H1 (cell line): ENCODE results near the gene ARHGDIG. TPM values are rescaled to one million over a fixed set of nuclear protein-coding genes. Genes with fewer than 3 reads are reported as not detected.

Experiments
- CTCF ChIA-PET: fragments of 300-600 bp; sonication (Branson Sonifier 250); formaldehyde crosslinking; loops from one replicate; lab custom pipeline; 2021; ENCODE audit not compliant: partially characterized antibody; lab: Charles Lee
- POLR2A ChIA-PET: fragments of 300-600 bp; sonication (Branson Sonifier 250); formaldehyde crosslinking; loops from one replicate; lab custom pipeline; 2021; ENCODE audit warnings: inconsistent platforms; ENCODE audit not compliant: partially characterized antibody; lab: Charles Lee
- DNase-seq, 2 experiments: peaks; one replicate each; pipeline versions ENCODE4 v3.0.0 to v3.0.0-alpha.2; 2010 to 2022; ENCODE audit warnings: low spot score in 2 of 2, low read depth in 1 of 2, mixed read lengths in 1 of 2
- FAIRE-seq: peaks from 2 replicates; lab custom pipeline; 2011; peaks lifted over from hg19 to GRCh38; lab: Jason Lieb, UNC
- H2AFZ ChIP-seq: 2 replicates; pipeline ENCODE4 v1.8.1; 2012; ENCODE audit warnings: low read length, inconsistent platforms
- H2AK5ac ChIP-seq: 2 replicates; pipeline ENCODE4 v1.6.1; 2013; ENCODE audit warnings: low read depth, low read length
- H2BK120ac ChIP-seq: replicated peaks from 2 replicates; pipeline ENCODE3; 2013; ENCODE audit warnings: low read depth, low read length, inconsistent platforms
- H2BK12ac ChIP-seq: 2 replicates; pipeline ENCODE4 v1.6.1; 2013; ENCODE audit warnings: low read depth, low read length
- H2BK15ac ChIP-seq: 2 replicates; pipeline ENCODE4 v1.6.1; 2013; ENCODE audit warnings: low read length
- H2BK20ac ChIP-seq: 2 replicates; pipeline ENCODE4 v1.6.1; 2013; ENCODE audit warnings: low read length
- H2BK5ac ChIP-seq: 2 replicates; pipeline ENCODE4 v1.6.1; 2013; ENCODE audit warnings: low read depth, low read length
- H3K14ac ChIP-seq: 2 replicates; pipeline ENCODE4 v1.6.1; 2013; ENCODE audit warnings: inconsistent platforms; ENCODE audit not compliant: insufficient read length
- H3K18ac ChIP-seq: 2 replicates; pipeline ENCODE4 v1.6.1; 2013; ENCODE audit warnings: low read length; ENCODE audit errors: extremely low read depth
- H3K23ac ChIP-seq: 2 replicates; pipeline ENCODE4 v1.6.1; 2013; ENCODE audit warnings: inconsistent platforms; ENCODE audit not compliant: insufficient read length
- H3K23me2 ChIP-seq: 2 replicates; pipeline ENCODE4 v1.6.1; 2013; ENCODE audit warnings: low read depth, low read length
- H3K27ac ChIP-seq: 2 replicates; pipeline ENCODE4 v1.6.1; 2011; ENCODE audit warnings: low read depth, low read length, inconsistent platforms
- H3K27me3 ChIP-seq, 4 experiments: replicated peaks in 1 of 4; 1 replicate in 1 of 4; 2 replicates in 3 of 4; pipeline versions ENCODE4 v1.6.1 to v1.8.1; 2011 to 2013; ENCODE audit warnings: low read length in 3 of 4, mild to moderate bottlenecking in 3 of 4, inconsistent platforms in 2 of 4, mixed read lengths in 2 of 4, moderate library complexity in 1 of 4; ENCODE audit not compliant: control insufficient read depth in 3 of 4, insufficient read depth in 3 of 4; ENCODE audit errors: extremely low read depth in 1 of 4
- H3K36me3 ChIP-seq, 4 experiments: 2 replicates each; pipeline versions ENCODE4 v1.6.1 to v1.8.1; 2011 to 2013; ENCODE audit warnings: mild to moderate bottlenecking in 4 of 4, low read length in 3 of 4, moderate library complexity in 2 of 4, control low read depth in 1 of 4, inconsistent platforms in 1 of 4; ENCODE audit not compliant: insufficient read depth in 4 of 4, control insufficient read depth in 2 of 4
- H3K4ac ChIP-seq: replicated peaks from 2 replicates; pipeline ENCODE3; 2013; ENCODE audit warnings: low read length, low read depth, mixed read lengths, inconsistent platforms; ENCODE audit not compliant: insufficient read length
- H3K4me1 ChIP-seq, 4 experiments: replicated peaks in 1 of 4; 1 replicate in 1 of 4; 2 replicates in 3 of 4; pipeline versions ENCODE4 v1.6.1 to v1.8.1; 2011 to 2013; ENCODE audit warnings: low read length in 3 of 4, inconsistent platforms in 2 of 4, mixed read lengths in 1 of 4; ENCODE audit not compliant: insufficient read depth in 4 of 4, control insufficient read depth in 3 of 4
- H3K4me2 ChIP-seq, 2 experiments: 2 replicates each; pipeline versions ENCODE4 v1.6.1 to v1.8.1; 2011 to 2013; ENCODE audit warnings: low read depth in 2 of 2, low read length in 2 of 2, control low read depth in 1 of 2, inconsistent platforms in 1 of 2, mild to moderate bottlenecking in 1 of 2; ENCODE audit not compliant: insufficient read depth in 1 of 2
- H3K4me3 ChIP-seq, 4 experiments: fragments of 200-600, 300-600 bp in 1 of 4; sonication (generic), shearing (Covaris generic), sonication (Bioruptor Twin) in 1 of 4; 2 replicates each; pipeline versions ENCODE4 v1.5.1 to v1.8.1; 2011 to 2016; ENCODE audit warnings: low read length in 4 of 4, low read depth in 3 of 4, control low read depth in 2 of 4, inconsistent platforms in 2 of 4, mild to moderate bottlenecking in 2 of 4, mixed read lengths in 1 of 4, moderate library complexity in 1 of 4; ENCODE audit not compliant: insufficient read depth in 2 of 4; ENCODE audit errors: extremely low read depth in 1 of 4
- H3K56ac ChIP-seq: replicated peaks from 2 replicates; pipeline ENCODE3; 2013; ENCODE audit warnings: low read depth, mild to moderate bottlenecking, mixed read lengths, low read length, inconsistent platforms; ENCODE audit not compliant: insufficient read length
- H3K79me1 ChIP-seq: 2 replicates; pipeline ENCODE4 v1.6.1; 2013; ENCODE audit warnings: low read depth, low read length, control low read depth
- H3K79me2 ChIP-seq, 2 experiments: 2 replicates each; pipeline versions ENCODE4 v1.6.1 to v1.8.1; 2012 to 2013; ENCODE audit warnings: low read length in 2 of 2, mild to moderate bottlenecking in 2 of 2, inconsistent platforms in 1 of 2; ENCODE audit not compliant: insufficient read depth in 2 of 2, control insufficient read depth in 1 of 2
- H3K9ac ChIP-seq, 4 experiments: replicated peaks in 1 of 4; 1 replicate in 1 of 4; 2 replicates in 3 of 4; pipeline versions ENCODE4 v1.6.1 to v1.8.1; 2011 to 2013; ENCODE audit warnings: low read depth in 3 of 4, low read length in 3 of 4, control low read depth in 2 of 4, mild to moderate bottlenecking in 2 of 4, moderate library complexity in 2 of 4, inconsistent platforms in 1 of 4; ENCODE audit errors: extremely low read depth in 1 of 4
- H3K9me3 ChIP-seq, 2 experiments: 2 replicates each; pipeline versions ENCODE4 v1.6.1 to v1.8.1; 2012 to 2013; ENCODE audit warnings: mild to moderate bottlenecking in 2 of 2, moderate library complexity in 2 of 2, control low read depth in 1 of 2, inconsistent platforms in 1 of 2, low read depth in 1 of 2, low read length in 1 of 2, mixed read lengths in 1 of 2; ENCODE audit not compliant: insufficient read depth in 2 of 2
- H4K20me1 ChIP-seq, 2 experiments: replicated peaks in 1 of 2; 2 replicates each; pipeline versions ENCODE3 to v1.8.1; 2011 to 2013; ENCODE audit warnings: inconsistent platforms in 2 of 2, low read length in 2 of 2, mild to moderate bottlenecking in 1 of 2; ENCODE audit not compliant: insufficient read depth in 2 of 2, control insufficient read depth in 1 of 2
- H4K5ac ChIP-seq: 2 replicates; pipeline ENCODE4 v1.6.1; 2013; ENCODE audit warnings: low read length, low read depth, mixed read lengths, inconsistent platforms; ENCODE audit not compliant: insufficient read length
- H4K8ac ChIP-seq: 2 replicates; pipeline ENCODE4 v1.8.0; 2013; ENCODE audit warnings: mild to moderate bottlenecking, moderate library complexity, low read length, inconsistent platforms; ENCODE audit not compliant: insufficient read depth; ENCODE audit errors: extremely low read depth
- H4K91ac ChIP-seq: replicated peaks from 2 replicates; pipeline ENCODE3; 2013; ENCODE audit warnings: low read length, mixed read lengths, inconsistent platforms; ENCODE audit not compliant: insufficient read length
- BACH1 ChIP-seq: IDR thresholded peaks from 2 replicates; pipeline ENCODE4 v1.6.1; 2012; ENCODE audit warnings: low read length, improper control_type of control experiment
- FOSL1 ChIP-seq: IDR thresholded peaks from 2 replicates; pipeline ENCODE4 v1.6.1; 2011; ENCODE audit warnings: mild to moderate bottlenecking, low read depth, low read length, moderate library complexity; ENCODE audit not compliant: insufficient read depth
- POLR2A ChIP-seq, 2 experiments: IDR thresholded peaks; 1 replicate in 1 of 2; 2 replicates in 1 of 2; pipeline ENCODE4 v1.6.1; 2011; ENCODE audit warnings: low read depth in 2 of 2, low read length in 2 of 2, mild to moderate bottlenecking in 2 of 2; ENCODE audit errors: control extremely low read depth in 1 of 2
- WGBS, 2 experiments: shearing (Covaris generic) in 1 of 2; methylation state at CpG; one replicate each; pipeline versions ENCODE4 v1.1.6 to v1.1.7; 2013 to 2015; ENCODE audit warnings: low lambda C conversion rate in 2 of 2, mixed read lengths in 2 of 2, inconsistent platforms in 1 of 2, low coverage in 1 of 2, missing lambda C conversion rate in 1 of 2; ENCODE audit not compliant: insufficient replicate concordance in 2 of 2, insufficient coverage in 1 of 2, insufficient read length in 1 of 2; ENCODE audit errors: extremely low coverage in 1 of 2, missing lambda C conversion rate in 1 of 2; 5-methylcytosine and 5-hydroxymethylcytosine counted together
- polyA plus RNA-seq, 7 experiments: library from polyadenylated mRNA; depleted of rRNA in 3 of 7; stranded (reverse) in 5 of 7; unstranded in 2 of 7; fragments of >200 nt in 5 of 7; fragments of 200-250 nt in 2 of 7; gene quantifications; 1 replicate in 5 of 7; 2 replicates in 1 of 7; 4 replicates in 1 of 7; pipeline versions ENCODE4 v1.2.1 to v1.2.3, GENCODE V29; 2011 to 2013; ENCODE audit warnings: missing spikeins in 2 of 7, mixed read lengths in 2 of 7
- total RNA-seq: library from RNA; stranded (reverse); fragmentation: NEBNext Ultra II Directional; extraction: Animal tissue kit (Norgen Biotek cat#: 25700); gene quantifications from 2 replicates; pipeline ENCODE4 v1.2.1, GENCODE V29; 2021

ARHGDIG gene
- total and polyA plus RNA-seq, 2 of the 8 experiments (the other 6 are each of a cell fraction or from before 2014, with no cell fraction given), result 1.2 to 2.9 TPM

GRCh38 chr16:266258-267164 is 13.9 kb upstream of the ARHGDIG start:
- Histone ChIP-seq H2AK5ac (no peak overlapping the region), H4K91ac (no peak overlapping the region), H3K36me3 (peaks cover 0 to 7% (median 2%) of the 10 kb centered on the region in 4 experiments; a peak in 2 of 8 replicates), H3K4me3 (no peak overlapping the region), H4K20me1 (peaks cover 0 to 13% of the 10 kb centered on the region in 2 experiments), H3K9me3 (no peaks in the 10 kb centered on the region), H2BK12ac (no peak overlapping the region), H3K79me2 (no peaks in the 10 kb centered on the region), H4K8ac (peak overlapping the region; percentile 77; the same call in 1 of the 2 replicates), H3K4ac (no peak overlapping the region), H2BK15ac (no peak overlapping the region), H2BK20ac (no peak overlapping the region), H2BK120ac (no peak overlapping the region), H3K27me3 (no peaks in the 10 kb centered on the region), H3K9ac (no peak overlapping the region), H3K18ac (no peak overlapping the region), H2BK5ac (no peak overlapping the region), H3K14ac (no peak overlapping the region), H3K27ac (no peak overlapping the region), H3K23ac (no peak overlapping the region), H3K23me2 (peaks cover 4% of the 10 kb centered on the region; the same call in 1 of the 2 replicates), H3K4me1 (no peaks in the 10 kb centered on the region; a peak in 1 of 7 replicates), H3K4me2 (no peak overlapping the region), H3K79me1 (no peaks in the 10 kb centered on the region), H3K56ac (no peak overlapping the region), H4K5ac (no peak overlapping the region), H2AFZ (no peak overlapping the region)
- ChIA-PET POLR2A (interaction anchor here (1.0 to 1.5 kb wide), 2 partner anchors 10 to 41 kb away, joined by 3 to 6 read pairs; partner anchors contain the start of gene RGS11), CTCF (interaction anchor here (0.6 to 1.1 kb wide), 2 partner anchors 15 to 69 kb away, joined by 3 read pairs; no protein-coding TSS in a partner anchor)
- WGBS, 2 experiments, result 87% methylated on average over 25 of the region's 25 CpGs; no CpG with 5 or more reads in 1 of the 2 experiments
- TF ChIP-seq FOSL1, result no peak
- no peak for TF ChIP-seq BACH1
- TF ChIP-seq POLR2A (IDR thresholded peaks at IDR 0.05; ENCODE audit: control extremely low read depth in 1 of 2, low read depth in 2 of 2, low read length in 2 of 2), result 0 out of 3 replicates have a peak, but pooled peaks of 1 of the 2 experiments have one; percentile 31
- DNase-seq (no peak), FAIRE-seq (no peak)
